Common myeloid progenitor, CD34-positive (primary cell): ENCODE results near the gene AAK1.

ENCODE experiments used
- CTCF ChIA-PET: fragments of 350-600 bp; sonication (Branson Sonifier 250); formaldehyde crosslinking; loops from one replicate; lab custom pipeline; 2021; ENCODE audit warnings: antibody characterized with exemption; lab: Charles Lee
- POLR2A ChIA-PET: fragments of 350-600 bp; sonication (Branson Sonifier 250); formaldehyde crosslinking; loops from one replicate; lab custom pipeline; 2021; ENCODE audit warnings: antibody characterized with exemption; lab: Charles Lee
- DNase-seq, 3 donors: peaks; one replicate each; pipeline versions ENCODE4 v3.0.0 to v3.0.0-alpha.2; 2013
- H3K27ac ChIP-seq, 2 experiments: 1 replicate in 1 of 2; 2 replicates in 1 of 2; pipeline ENCODE4 v1.7.0; 2013; ENCODE audit warnings: inconsistent platforms in 2 of 2, low read length in 2 of 2, mild to moderate bottlenecking in 2 of 2, low read depth in 1 of 2, moderate library complexity in 1 of 2; ENCODE audit not compliant: severe bottlenecking in 2 of 2, insufficient read depth in 1 of 2, poor library complexity in 1 of 2
- H3K27me3 ChIP-seq, 5 experiments: replicated peaks in 2 of 5; 1 replicate in 3 of 5; 2 replicates in 2 of 5; pipeline versions ENCODE4 v1.6.1 to v1.7.0; 2013; ENCODE audit warnings: low read length in 4 of 5, mild to moderate bottlenecking in 2 of 5, moderate library complexity in 2 of 5, inconsistent platforms in 1 of 5; ENCODE audit not compliant: insufficient read depth in 5 of 5, control insufficient read depth in 4 of 5
- H3K36me3 ChIP-seq, 4 experiments: 1 replicate in 2 of 4; 2 replicates in 2 of 4; pipeline versions ENCODE4 v1.6.1 to v1.7.0; 2013; ENCODE audit warnings: low read length in 3 of 4, control low read depth in 1 of 4, mild to moderate bottlenecking in 1 of 4; ENCODE audit not compliant: control insufficient read depth in 4 of 4, insufficient read depth in 4 of 4
- H3K4me1 ChIP-seq, 4 experiments: 1 replicate in 3 of 4; 2 replicates in 1 of 4; pipeline versions ENCODE4 v1.6.1 to v1.7.1; 2013; ENCODE audit warnings: low read length in 3 of 4, mild to moderate bottlenecking in 3 of 4, control low read depth in 1 of 4, inconsistent platforms in 1 of 4, moderate library complexity in 1 of 4; ENCODE audit not compliant: control insufficient read depth in 4 of 4, insufficient read depth in 4 of 4; ENCODE audit errors: control extremely low read depth in 1 of 4
- H3K4me3 ChIP-seq, 7 experiments: 1 replicate in 4 of 7; 2 replicates in 3 of 7; pipeline versions ENCODE4 v1.5.1 to v1.7.0; 2013; ENCODE audit warnings: mild to moderate bottlenecking in 7 of 7, low read length in 6 of 7, moderate library complexity in 6 of 7, inconsistent platforms in 2 of 7, low read depth in 2 of 7, control low read depth in 1 of 7; ENCODE audit not compliant: insufficient read depth in 4 of 7, control insufficient read depth in 1 of 7; ENCODE audit errors: extremely low read depth in 1 of 7
- H3K9me3 ChIP-seq, 5 experiments: 1 replicate in 4 of 5; 2 replicates in 1 of 5; pipeline versions ENCODE4 v1.6.1 to v1.7.1; 2013; ENCODE audit warnings: low read length in 4 of 5, mild to moderate bottlenecking in 2 of 5, inconsistent platforms in 1 of 5, low read depth in 1 of 5, moderate library complexity in 1 of 5; ENCODE audit not compliant: control insufficient read depth in 4 of 5, insufficient read depth in 2 of 5; ENCODE audit errors: control extremely low read depth in 1 of 5
- WGBS: methylation state at CpG from one replicate; pipeline ENCODE4 v1.1.5; 2013; ENCODE audit not compliant: insufficient coverage; 5-methylcytosine and 5-hydroxymethylcytosine counted together

AAK1 gene

GRCh38 chr2:69560147-69560482 lies 83.4 kb downstream of the AAK1 start:
- POLR2A ChIA-PET = no interaction called here

GRCh38 chr2:69559442-69560146 lies 83.9 kb downstream of the AAK1 start:
- peak in 2 of 3 donors; percentile 44 to 45 for DNase-seq
- no peak overlapping the region for H3K4me3 ChIP-seq
- peaks cover 8 to 27% (median 15%) of the 10 kb centered on the region in 4 experiments for H3K4me1 ChIP-seq
- 81% methylated on average over 2 of the region's 3 CpGs for WGBS
- ChIA-PET CTCF (interaction anchor here (1.2 to 9.9 kb wide), 5 partner anchors 11 to 157 kb away, joined by 3 to 153 read pairs (median 7); no protein-coding TSS in a partner anchor), POLR2A (no interaction called here)
- no peaks in the 10 kb centered on the region for H3K27me3 ChIP-seq
- H3K9me3 ChIP-seq = no peaks in the 10 kb centered on the region
- peaks cover 0 to 4% (median 0%) of the 10 kb centered on the region in 4 experiments for H3K36me3 ChIP-seq
- no peak overlapping the region for H3K27ac ChIP-seq

More at GRCh38 chr2:69560147-69560482, 83.4 kb downstream of the AAK1 start:
- 100% methylated on average over 4 of the region's 4 CpGs for WGBS
- no peak overlapping the region for H3K27ac ChIP-seq
- peaks cover 6 to 22% (median 12%) of the 10 kb centered on the region in 4 experiments for H3K4me1 ChIP-seq
- no peaks in the 10 kb centered on the region for H3K9me3 ChIP-seq
- H3K27me3 ChIP-seq = no peaks in the 10 kb centered on the region
- H3K4me3 ChIP-seq = no peak overlapping the region
- DNase-seq = no peak
- CTCF ChIA-PET = interaction anchor here (1.2 to 9.9 kb wide), 8 partner anchors 9 to 163 kb away, joined by 3 to 153 read pairs (median 6); no protein-coding TSS in a partner anchor
- peaks cover 0 to 4% (median 0%) of the 10 kb centered on the region in 4 experiments for H3K36me3 ChIP-seq

- H3K4me1 ChIP-seq = peaks cover 5 to 22% (median 11%) of the 10 kb centered on the region in 4 experiments
- no peaks in the 10 kb centered on the region for H3K27me3 ChIP-seq
- CTCF ChIA-PET = interaction anchor here (1.0 to 2.4 kb wide), 4 partner anchors 10 to 169 kb away, joined by 3 to 8 read pairs (median 4); no protein-coding TSS in a partner anchor
- no peak for DNase-seq
- H3K4me3 ChIP-seq = no peak overlapping the region
- no peak overlapping the region for H3K27ac ChIP-seq
- H3K9me3 ChIP-seq = peaks cover 0 to 1% (median 0%) of the 10 kb centered on the region in 5 experiments
- POLR2A ChIA-PET = no interaction called here
- H3K36me3 ChIP-seq = peaks cover 0 to 4% (median 0%) of the 10 kb centered on the region in 4 experiments
- 80% methylated on average over 2 of the region's 4 CpGs for WGBS
Observed at GRCh38 chr2:69556008-69556407, 87.5 kb downstream of the AAK1 start.

- CTCF ChIA-PET = interaction anchor here (0.8 to 2.6 kb wide), 5 partner anchors 10 to 160 kb away, joined by 3 to 17 read pairs (median 4); no protein-coding TSS in a partner anchor
- POLR2A ChIA-PET = interaction anchor here (0.6 kb wide), 1 partner anchor 447 kb away, joined by 3 read pairs; no protein-coding TSS in a partner anchor
- Histone ChIP-seq H3K4me1 (peaks cover 0 to 12% (median 9%) of the 10 kb centered on the region in 4 experiments), H3K9me3 (peaks cover 0 to 1% (median 0%) of the 10 kb centered on the region in 5 experiments), H3K4me3 (peak overlapping the region in 1 of 7 experiments; percentile 12), H3K27me3 (no peaks in the 10 kb centered on the region), H3K27ac (peak overlapping the region in 1 of 2 experiments; percentile 27), H3K36me3 (peaks cover 0 to 4% (median 0%) of the 10 kb centered on the region in 4 experiments)
- peak; percentile 17 to 69 (median 62) for DNase-seq
- 5% methylated on average over 2 of the region's 3 CpGs for WGBS
Observed at GRCh38 chr2:69554981-69555380, 88.6 kb downstream of the AAK1 start.

GRCh38 chr2:69554568-69554967 lies 89.0 kb downstream of the AAK1 start:
- H3K27ac ChIP-seq = peak overlapping the region in 1 of 2 experiments; percentile 27
- peaks cover 0 to 12% (median 9%) of the 10 kb centered on the region in 4 experiments for H3K4me1 ChIP-seq
- CTCF ChIA-PET = interaction anchor here (0.8 to 2.6 kb wide), 5 partner anchors 9 to 160 kb away, joined by 3 to 17 read pairs (median 4); no protein-coding TSS in a partner anchor
- peaks cover 0 to 1% (median 0%) of the 10 kb centered on the region in 5 experiments for H3K9me3 ChIP-seq
- POLR2A ChIA-PET = no interaction called here
- no peak for DNase-seq
- H3K36me3 ChIP-seq = peaks cover 0 to 4% (median 0%) of the 10 kb centered on the region in 4 experiments
- WGBS = no CpG with 5 or more reads among the region's 4 CpGs
- no peaks in the 10 kb centered on the region for H3K27me3 ChIP-seq
- H3K4me3 ChIP-seq = no peak overlapping the region

GRCh38 chr2:69553991-69554390 lies 89.5 kb downstream of the AAK1 start:
- Histone ChIP-seq H3K27ac (no peak overlapping the region), H3K4me3 (no peak overlapping the region), H3K27me3 (no peaks in the 10 kb centered on the region), H3K9me3 (peaks cover 0 to 1% (median 0%) of the 10 kb centered on the region in 5 experiments), H3K36me3 (peaks cover 0 to 4% (median 0%) of the 10 kb centered on the region in 4 experiments), H3K4me1 (peaks cover 0 to 12% (median 9%) of the 10 kb centered on the region in 4 experiments)
- ChIA-PET CTCF (interaction anchor here (0.7 to 2.6 kb wide), 5 partner anchors 9 to 132 kb away, joined by 3 to 17 read pairs (median 3); no protein-coding TSS in a partner anchor), POLR2A (no interaction called here)
- DNase-seq = no peak
- 63% methylated on average over 6 of the region's 7 CpGs for WGBS
